GM21390 (cell line): Measurements from ENCODE around the gene LHPP.

Source experiments
- ATAC-seq: cut with Tn5 transposase; IDR thresholded peaks from one replicate; pipeline ENCODE4 v1.9.1; 2021; ENCODE audit not compliant: unreplicated experiment

Gene LHPP

GRCh38 chr10:124551097-124551496 is 89.5 kb downstream of the LHPP start:
- no peak for ATAC-seq

- ATAC-seq: no peak
Observed at GRCh38 chr10:124551755-124552154, 90.1 kb downstream of the LHPP start.

- ATAC-seq: no peak
Observed at GRCh38 chr10:124552691-124553276, 91.2 kb downstream of the LHPP start.

DNA sequence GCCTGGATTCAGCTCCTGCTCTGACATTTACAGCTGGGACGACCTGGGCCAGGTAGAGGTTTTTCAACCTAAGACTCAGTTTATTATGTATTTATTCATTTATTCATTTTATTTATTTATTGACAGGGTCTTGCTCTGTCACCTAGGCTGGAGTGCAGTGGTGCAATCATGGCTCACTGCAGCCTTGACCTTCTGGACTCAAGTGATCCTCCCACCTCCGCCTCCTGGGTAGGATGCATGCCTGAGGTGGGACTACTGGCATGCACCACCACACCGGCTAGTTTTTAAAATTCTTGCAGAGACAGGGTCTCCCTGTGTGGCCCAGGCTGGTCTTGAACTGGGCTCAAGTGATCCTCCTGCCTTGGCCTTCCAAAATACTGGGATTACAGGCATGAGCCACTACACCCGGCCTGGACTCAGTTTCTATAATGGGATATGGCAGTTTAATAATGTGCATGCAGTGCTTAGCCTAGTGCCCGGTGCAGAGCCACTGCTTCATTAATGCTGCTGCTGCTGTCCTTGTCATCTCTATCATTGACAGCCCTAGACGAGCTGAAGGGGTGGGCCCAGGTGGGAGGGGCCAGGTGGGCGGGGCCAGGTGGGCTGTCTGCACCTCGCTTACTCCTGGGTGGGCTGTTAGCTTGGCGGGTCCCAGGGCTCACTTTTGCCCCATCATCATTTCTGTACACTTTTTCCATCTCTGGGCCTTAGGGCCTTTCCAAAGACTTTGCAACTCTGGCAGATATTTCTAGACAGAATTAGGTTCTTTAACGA is 92.6 kb downstream of the LHPP start:
- ATAC-seq: no peak

- no peak for ATAC-seq
Observed at GRCh38 chr10:124557167-124557566, 95.5 kb downstream of the LHPP start.

- ATAC-seq: no peak
Observed at GRCh38 chr10:124557648-124558338, 96.2 kb downstream of the LHPP start.

GRCh38 chr10:124558339-124559321 is 97.0 kb downstream of the LHPP start:
- ATAC-seq: no peak

DNA sequence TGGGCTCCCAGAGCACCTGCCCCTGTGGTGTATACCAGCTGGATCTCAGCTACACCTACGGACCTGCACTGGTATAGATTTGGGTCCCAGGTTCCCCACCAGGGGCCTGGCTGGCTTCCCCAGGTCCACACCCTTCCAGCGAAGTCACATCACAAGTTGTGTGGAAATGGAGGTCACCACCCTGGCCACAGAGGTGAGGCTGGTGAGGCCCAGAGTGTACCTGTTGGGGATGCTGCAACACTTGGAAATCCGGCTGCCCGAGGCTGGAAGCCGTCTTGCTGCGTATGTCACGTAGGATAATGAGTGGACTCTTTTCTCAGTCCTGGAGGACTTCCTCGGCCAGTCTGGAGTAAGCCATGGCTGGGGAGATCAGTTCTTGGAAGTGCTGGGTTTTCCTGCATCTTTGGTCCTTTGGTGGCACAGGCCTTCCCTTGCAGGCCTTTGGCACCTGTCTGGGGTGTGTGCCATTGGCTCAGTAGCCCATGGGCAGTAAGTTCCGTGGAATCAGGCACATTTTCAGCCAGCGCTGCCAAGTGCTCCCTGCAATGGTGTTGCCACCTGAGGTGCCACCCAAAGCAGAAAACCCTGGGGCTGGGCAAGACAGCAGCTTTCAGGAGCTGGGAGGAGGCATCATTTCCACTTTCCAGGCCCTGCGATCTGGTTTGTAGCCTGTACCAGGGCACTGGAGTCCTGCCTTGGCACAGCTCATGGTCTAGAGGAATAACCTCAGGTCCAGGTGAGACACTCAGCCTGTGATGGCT is 97.9 kb downstream of the LHPP start:
- no peak for ATAC-seq

DNA sequence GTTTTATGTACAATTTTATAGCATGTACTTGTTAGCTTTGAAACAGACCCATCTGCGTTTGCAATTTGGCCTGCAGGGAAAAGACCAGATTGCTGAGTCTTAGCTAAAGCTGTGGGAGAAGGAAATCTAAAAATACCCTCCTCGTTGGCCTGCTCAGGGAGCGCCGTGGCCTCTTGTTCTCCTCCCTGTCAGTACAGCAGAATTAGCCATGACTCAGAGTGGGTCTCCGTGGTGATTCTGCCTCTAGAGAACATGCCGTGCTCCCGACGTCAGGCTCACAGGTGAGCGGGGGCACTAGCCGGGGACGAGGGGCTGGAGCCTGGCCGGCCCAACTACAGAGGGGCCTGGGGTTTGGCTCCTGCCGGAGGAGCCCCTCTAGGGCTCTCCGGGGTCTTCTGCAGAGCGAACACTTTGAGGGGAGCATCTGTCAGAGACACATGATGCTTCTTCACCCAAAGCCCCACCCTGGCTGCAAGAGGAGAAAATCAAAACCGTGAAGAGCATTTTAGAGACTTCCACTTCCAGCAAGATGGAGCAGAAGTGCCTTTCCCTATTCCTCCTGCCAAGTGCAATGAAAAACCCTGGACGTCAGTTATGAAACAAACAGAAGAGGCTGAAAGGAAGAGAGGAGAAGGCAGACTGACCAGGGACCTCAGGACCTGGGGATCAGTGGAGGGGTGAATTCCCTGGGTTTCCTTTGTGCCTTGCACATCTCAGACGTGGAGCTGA is 98.9 kb downstream of the LHPP start:
- no peak for ATAC-seq

DNA sequence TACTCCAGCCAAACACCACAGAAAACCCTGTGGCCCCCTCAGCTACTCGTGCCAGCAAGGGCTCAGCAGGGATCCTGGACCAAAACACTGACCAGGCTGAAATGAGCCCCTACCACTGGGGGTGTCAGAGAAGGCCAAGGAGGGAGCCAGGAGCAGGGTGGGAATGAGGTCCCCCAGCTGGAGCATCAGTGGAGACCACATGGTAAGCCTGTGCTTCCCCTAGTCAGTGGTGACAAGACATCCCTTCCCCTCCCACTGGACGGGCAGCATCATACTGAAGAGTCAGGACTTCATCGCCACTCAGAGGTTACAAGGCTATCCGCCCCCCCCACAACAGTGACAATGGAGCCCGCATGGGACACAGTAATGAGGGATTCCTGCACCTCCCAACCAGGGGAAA is 99.6 kb downstream of the LHPP start:
- ATAC-seq: no peak

- no peak for ATAC-seq
Observed at GRCh38 chr10:124562425-124563060, 100.9 kb downstream of the LHPP start.

GRCh38 chr10:124563320-124564040 is 101.9 kb downstream of the LHPP start:
- ATAC-seq: no peak

GRCh38 chr10:124564881-124565280 is 103.3 kb downstream of the LHPP start:
- no peak for ATAC-seq

- no peak for ATAC-seq
Observed at GRCh38 chr10:124565565-124566221, 104.1 kb downstream of the LHPP start.

- ATAC-seq: no peak
Observed at GRCh38 chr10:124566222-124566888, 104.7 kb downstream of the LHPP start.

DNA sequence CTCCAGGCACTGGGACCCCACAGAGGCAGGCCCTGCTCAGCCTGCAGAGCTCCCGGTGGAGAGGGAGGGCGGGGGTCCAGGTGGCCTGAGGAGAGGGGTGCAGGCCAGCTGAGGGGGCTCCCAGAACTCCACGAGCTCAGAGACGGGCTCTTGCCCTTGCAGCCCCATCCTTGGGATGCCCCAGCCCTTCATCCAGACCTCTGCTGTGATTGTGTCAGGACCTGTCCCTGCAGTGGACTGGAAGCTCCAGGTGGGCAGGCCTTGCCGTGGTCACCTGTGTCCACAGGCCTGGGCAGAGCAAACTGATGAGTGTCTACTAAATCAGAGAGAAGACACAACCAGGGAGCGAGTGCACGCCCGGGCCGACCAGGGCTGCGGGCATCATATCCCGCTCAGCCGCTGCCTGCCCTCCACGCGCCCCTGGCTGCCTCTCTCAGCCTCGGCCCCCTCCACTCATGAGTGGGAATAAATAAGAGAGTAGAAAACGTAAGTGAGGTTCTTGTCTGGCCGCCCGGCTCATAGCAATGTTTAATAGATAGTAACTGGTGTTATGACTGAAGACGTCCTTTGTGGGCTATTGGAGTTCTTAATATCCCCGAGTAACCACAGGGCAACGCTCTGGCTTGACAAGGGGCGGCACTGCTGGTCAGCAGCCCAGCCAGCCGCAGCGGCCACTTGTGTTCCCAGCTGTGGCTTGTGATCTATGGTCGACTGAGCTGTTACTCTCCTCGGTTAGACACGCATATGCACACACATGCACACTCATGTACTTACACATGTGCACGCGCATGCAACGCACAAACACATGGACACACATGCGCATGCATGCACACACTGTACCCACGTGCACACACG is 105.6 kb downstream of the LHPP start:
- ATAC-seq: no peak
